ENCODE results near the gene SCNN1B. TPM values are rescaled to one million over a fixed set of nuclear protein-coding genes. Genes with fewer than 3 reads are reported as not detected.

The SCNN1B gene
- total RNA-seq, 1 donor from 2014 or later = 16.1 TPM

DNA sequence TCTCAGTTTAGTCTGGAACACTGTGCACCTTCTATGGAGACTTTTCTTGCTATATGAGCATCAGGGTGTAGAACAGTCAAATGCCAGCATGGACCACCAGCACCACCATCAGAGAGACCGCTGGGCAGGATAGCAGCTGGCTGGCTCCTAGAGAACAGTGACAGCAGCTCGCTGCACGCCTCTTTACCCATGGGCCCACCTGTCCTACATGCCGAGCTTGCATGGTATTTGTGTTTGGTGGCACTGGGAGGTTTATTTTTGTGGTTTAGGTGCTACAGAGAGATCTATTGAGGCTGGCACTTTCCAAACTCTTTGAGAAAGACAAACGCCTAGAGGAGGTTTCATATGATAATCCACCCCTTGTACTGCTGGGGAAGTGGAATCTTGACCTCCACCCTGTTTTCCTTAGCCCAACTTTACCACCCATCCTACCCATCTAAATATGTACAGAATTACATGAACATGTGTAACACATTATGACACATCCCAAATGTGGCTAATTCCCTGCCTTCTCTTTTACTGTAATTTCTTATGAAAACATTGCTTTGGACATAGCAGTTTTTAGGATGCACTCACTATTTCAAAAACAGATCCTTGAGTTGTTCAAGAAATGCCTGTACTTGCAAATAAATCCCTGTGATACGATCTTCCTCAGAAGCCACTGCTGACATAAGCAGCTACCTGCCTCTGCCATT lies 104.6 kb downstream of the SCNN1B start:
- Histone ChIP-seq H3K9me3 (no peaks in the 10 kb centered on the region), H3K4me3 (no peak overlapping the region), H3K27ac (no peak overlapping the region), H3K36me3 (peaks cover 63 to 82% of the 10 kb centered on the region in 2 donors), H3K27me3 (no peaks in the 10 kb centered on the region), H3K4me1 (no peaks in the 10 kb centered on the region)
- DNase-seq (ENCODE audit: low spot score in 2 of 2) = no peak
- intact Hi-C loops (cut with DNase I) = no loop called here
- TF ChIP-seq, protein P1, sequence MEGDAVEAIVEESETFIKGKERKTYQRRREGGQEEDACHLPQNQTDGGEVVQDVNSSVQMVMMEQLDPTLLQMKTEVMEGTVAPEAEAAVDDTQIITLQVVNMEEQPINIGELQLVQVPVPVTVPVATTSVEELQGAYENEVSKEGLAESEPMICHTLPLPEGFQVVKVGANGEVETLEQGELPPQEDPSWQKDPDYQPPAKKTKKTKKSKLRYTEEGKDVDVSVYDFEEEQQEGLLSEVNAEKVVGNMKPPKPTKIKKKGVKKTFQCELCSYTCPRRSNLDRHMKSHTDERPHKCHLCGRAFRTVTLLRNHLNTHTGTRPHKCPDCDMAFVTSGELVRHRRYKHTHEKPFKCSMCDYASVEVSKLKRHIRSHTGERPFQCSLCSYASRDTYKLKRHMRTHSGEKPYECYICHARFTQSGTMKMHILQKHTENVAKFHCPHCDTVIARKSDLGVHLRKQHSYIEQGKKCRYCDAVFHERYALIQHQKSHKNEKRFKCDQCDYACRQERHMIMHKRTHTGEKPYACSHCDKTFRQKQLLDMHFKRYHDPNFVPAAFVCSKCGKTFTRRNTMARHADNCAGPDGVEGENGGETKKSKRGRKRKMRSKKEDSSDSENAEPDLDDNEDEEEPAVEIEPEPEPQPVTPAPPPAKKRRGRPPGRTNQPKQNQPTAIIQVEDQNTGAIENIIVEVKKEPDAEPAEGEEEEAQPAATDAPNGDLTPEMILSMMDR (IDR thresholded peaks at IDR 0.05) = no peak

DNA sequence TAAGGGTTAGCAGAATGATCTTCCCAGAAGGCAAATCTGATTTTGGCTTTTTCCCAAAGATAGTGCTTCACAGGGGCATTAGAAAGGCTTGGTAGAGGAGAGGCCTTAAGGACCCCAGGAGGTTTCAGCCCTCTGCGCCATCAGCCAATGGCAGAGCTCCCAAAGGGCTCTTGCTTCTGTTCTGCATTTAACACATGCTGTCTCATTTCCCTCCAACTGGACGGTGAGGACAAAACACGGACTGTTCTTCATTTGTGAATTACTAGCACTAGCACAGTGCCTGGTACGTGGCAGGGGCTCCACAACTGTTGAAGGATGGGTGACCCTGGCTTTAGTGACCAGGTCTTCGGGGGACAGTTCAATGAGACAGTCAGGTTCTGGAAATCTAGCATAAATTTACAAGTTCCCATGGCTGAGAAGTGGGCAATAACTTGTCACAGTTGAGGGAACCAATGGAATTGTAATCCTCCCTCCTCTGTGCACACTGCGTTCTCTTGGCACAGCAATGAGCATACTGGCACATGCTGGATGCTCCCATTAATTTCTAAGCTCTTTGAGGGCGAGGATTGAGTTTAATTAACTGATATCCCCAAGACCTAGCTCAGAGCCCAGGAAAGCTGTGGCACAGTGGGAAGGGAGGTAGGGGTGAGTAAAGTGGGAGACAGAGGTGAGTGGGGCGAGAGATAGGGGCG lies 105.5 kb downstream of the SCNN1B start:
- Histone ChIP-seq H3K4me1 (no peaks in the 10 kb centered on the region), H3K4me3 (no peak overlapping the region), H3K27me3 (no peaks in the 10 kb centered on the region), H3K36me3 (peaks cover 69 to 82% of the 10 kb centered on the region in 2 donors), H3K27ac (no peak overlapping the region), H3K9me3 (no peaks in the 10 kb centered on the region)
- TF ChIP-seq, protein P1 (IDR thresholded peaks at IDR 0.05) = no peak
- intact Hi-C loops (cut with DNase I) = no loop called here
- no peak for DNase-seq (ENCODE audit: low spot score in 2 of 2)

DNA sequence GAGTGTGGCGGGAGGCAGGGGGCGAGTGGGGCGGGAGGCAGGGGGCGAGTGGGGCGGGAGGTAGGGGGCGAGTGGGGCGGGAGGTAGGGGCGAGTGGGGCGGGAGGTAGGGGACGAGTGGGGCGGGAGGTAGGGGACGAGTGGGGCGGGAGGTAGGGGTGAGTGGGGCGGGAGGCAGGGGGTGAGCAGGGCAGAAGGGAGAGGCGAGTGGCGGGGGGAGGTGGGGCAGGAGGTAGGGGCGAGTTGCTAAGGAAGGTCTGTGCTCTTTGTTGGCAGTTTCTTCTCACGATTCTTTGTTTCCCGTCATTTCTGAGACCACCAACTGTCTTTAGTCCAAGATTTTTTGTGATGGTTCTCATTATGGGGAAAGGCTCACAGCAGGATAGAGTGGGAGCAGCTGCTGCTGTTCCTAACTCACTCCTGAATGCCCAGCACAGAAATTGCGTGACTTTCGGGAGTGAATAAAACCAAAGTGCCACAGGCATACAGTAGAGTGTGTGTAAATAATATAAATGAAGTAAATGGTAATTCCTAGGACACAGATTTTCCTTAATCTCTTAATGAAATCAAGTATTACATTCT lies 106.2 kb downstream of the SCNN1B start:
- Histone ChIP-seq H3K27ac (no peak overlapping the region), H3K4me1 (no peaks in the 10 kb centered on the region), H3K9me3 (no peaks in the 10 kb centered on the region), H3K36me3 (peaks cover 71 to 82% of the 10 kb centered on the region in 2 donors), H3K4me3 (no peak overlapping the region), H3K27me3 (no peaks in the 10 kb centered on the region)
- intact Hi-C loops (cut with DNase I) = no loop called here
- DNase-seq (ENCODE audit: low spot score in 2 of 2) = no peak
- TF ChIP-seq, protein P1 (IDR thresholded peaks at IDR 0.05) = no peak

DNA sequence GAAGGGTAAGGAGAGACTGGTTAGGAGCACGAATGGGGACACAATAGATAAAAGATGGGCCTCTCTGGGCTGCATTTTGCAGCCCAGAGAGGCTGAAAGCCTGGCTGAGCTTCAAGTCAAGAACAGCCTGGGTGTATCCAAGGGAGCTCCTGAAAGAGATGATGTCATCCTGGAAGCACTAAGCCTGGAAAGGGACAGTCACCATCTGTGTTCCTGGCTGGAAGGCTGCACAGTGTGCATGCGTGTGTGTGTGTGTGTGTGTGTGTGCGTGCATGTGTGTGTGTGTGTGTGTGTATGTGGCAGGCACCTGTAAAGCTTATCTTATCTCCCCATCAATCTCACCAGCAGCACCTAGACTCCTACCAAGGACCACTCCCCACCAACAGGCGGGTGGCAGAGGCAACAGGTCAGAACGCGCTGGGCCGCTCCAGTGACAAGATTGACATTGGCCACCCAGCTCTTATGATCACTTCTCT lies 106.8 kb downstream of the SCNN1B start:
- Histone ChIP-seq H3K4me3 (no peak overlapping the region), H3K27ac (no peak overlapping the region), H3K9me3 (no peaks in the 10 kb centered on the region), H3K27me3 (no peaks in the 10 kb centered on the region), H3K36me3 (peaks cover 69 to 82% of the 10 kb centered on the region in 2 donors), H3K4me1 (no peaks in the 10 kb centered on the region)
- TF ChIP-seq, protein P1 (IDR thresholded peaks at IDR 0.05) = no peak
- intact Hi-C loops (cut with DNase I) = no loop called here
- DNase-seq (ENCODE audit: low spot score in 2 of 2) = no peak

DNA sequence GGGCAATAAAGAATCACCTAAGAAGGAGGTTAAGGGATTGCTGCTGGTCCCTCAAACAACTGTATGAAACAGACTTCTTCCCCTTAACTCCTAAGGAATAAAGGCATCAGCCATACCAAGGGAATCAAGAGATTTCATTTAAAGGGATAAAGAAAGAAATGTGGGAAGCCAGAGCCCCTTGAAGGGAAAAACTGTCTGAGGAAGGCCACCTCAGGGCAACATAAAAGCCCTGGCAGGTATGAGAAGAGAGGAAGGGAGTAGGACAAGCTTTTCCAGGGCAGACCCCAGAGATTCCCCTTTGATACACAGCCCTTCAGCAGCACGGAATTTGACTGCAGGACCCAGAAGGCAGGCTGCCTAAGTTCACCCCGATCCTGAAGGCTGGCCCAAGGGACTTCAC lies 107.4 kb downstream of the SCNN1B start:
- Histone ChIP-seq H3K36me3 (peaks cover 69 to 82% of the 10 kb centered on the region in 2 donors), H3K4me1 (no peaks in the 10 kb centered on the region), H3K4me3 (no peak overlapping the region), H3K27me3 (no peaks in the 10 kb centered on the region), H3K27ac (no peak overlapping the region), H3K9me3 (no peaks in the 10 kb centered on the region)
- TF ChIP-seq, protein P1 (IDR thresholded peaks at IDR 0.05) = no peak
- no peak for DNase-seq (ENCODE audit: low spot score in 2 of 2)
- intact Hi-C loops (cut with DNase I) = no loop called here
